Neural cell (in vitro differentiated cells): ENCODE results near the gene PRSS2. TPM values are rescaled to one million over a fixed set of nuclear protein-coding genes. Genes with fewer than 3 reads are reported as not detected.

ENCODE experiments used
- H2AFZ ChIP-seq: fragments of 200-600, 300-800 bp; sonication (generic), shearing (Covaris generic); 2 replicates; pipeline ENCODE4 v1.6.0; 2014; ENCODE audit warnings: low read depth, mild to moderate bottlenecking, antibody characterized with exemption, low read length, moderate library complexity
- H3F3A ChIP-seq: fragments of 200-600 bp; shearing (Covaris generic); 2 replicates; pipeline ENCODE4 v1.6.1; 2016; ENCODE audit warnings: mild to moderate bottlenecking, moderate library complexity, mixed read lengths, antibody characterized with exemption, low read length; ENCODE audit not compliant: insufficient read depth, poor library complexity, severe bottlenecking
- H3K27ac ChIP-seq: fragments of 200-600, 300-800 bp; sonication (generic), shearing (Covaris generic); 2 replicates; pipeline ENCODE4 v1.5.1; 2014; ENCODE audit warnings: mild to moderate bottlenecking, low read length, moderate library complexity
- H3K27me3 ChIP-seq: fragments of 300-800, 200-600 bp; sonication (generic), shearing (Covaris generic); 2 replicates; pipeline ENCODE4 v1.6.0; 2014; ENCODE audit warnings: mild to moderate bottlenecking, low read depth, low read length, moderate library complexity; ENCODE audit not compliant: insufficient read depth
- H3K36me3 ChIP-seq: fragments of 300-800, 200-600 bp; sonication (generic), shearing (Covaris generic); 2 replicates; pipeline ENCODE4 v1.5.1; 2014; ENCODE audit warnings: mild to moderate bottlenecking, antibody characterized with exemption, low read length, moderate library complexity; ENCODE audit not compliant: insufficient read depth
- H3K4me2 ChIP-seq: fragments of 300-800, 200-600 bp; sonication (generic), shearing (Covaris generic); 2 replicates; pipeline ENCODE4 v1.6.0; 2014; ENCODE audit warnings: mild to moderate bottlenecking, low read length
- H3K4me3 ChIP-seq: fragments of 300-800, 200-600 bp; sonication (generic), shearing (Covaris generic); 2 replicates; pipeline ENCODE4 v1.5.1; 2014; ENCODE audit warnings: mild to moderate bottlenecking, low read length, moderate library complexity
- H3K79me2 ChIP-seq: fragments of 200-600 bp; shearing (Covaris generic); replicated peaks from 2 replicates; pipeline ENCODE4 v1.6.0; 2014; ENCODE audit warnings: mild to moderate bottlenecking, low read length, moderate library complexity; ENCODE audit not compliant: insufficient read depth
- H3K9ac ChIP-seq: fragments of 300-800, 200-600 bp; sonication (generic), shearing (Covaris generic); 2 replicates; pipeline ENCODE4 v1.6.1; 2016; ENCODE audit warnings: mild to moderate bottlenecking, low read length, mixed read lengths
- H3K9me2 ChIP-seq: fragments of 200-600 bp; shearing (Covaris generic); 2 replicates; pipeline ENCODE4 v1.6.1; 2016; ENCODE audit warnings: mild to moderate bottlenecking, low read length, mixed read lengths; ENCODE audit not compliant: insufficient read depth
- H3K9me3 ChIP-seq: fragments of 200-600, 300-800 bp; sonication (generic), shearing (Covaris generic); 2 replicates; pipeline ENCODE4 v1.6.1; 2016; ENCODE audit warnings: mild to moderate bottlenecking, mixed run types, low read length, moderate library complexity, mixed read lengths
- H4K20me1 ChIP-seq: fragments of 200-600 bp; shearing (Covaris generic); 2 replicates; pipeline ENCODE4 v1.6.1; 2016; ENCODE audit warnings: mild to moderate bottlenecking, mixed run types; ENCODE audit not compliant: insufficient read depth
- CTCF ChIP-seq: fragments of 450-650 bp; IDR thresholded peaks from 2 replicates; pipeline ENCODE4 v1.5.1; 2014; ENCODE audit warnings: antibody characterized with exemption, mild to moderate bottlenecking, moderate library complexity; ENCODE audit not compliant: poor library complexity, severe bottlenecking
- EP300 ChIP-seq: fragments of 450-650 bp; conservative IDR thresholded peaks from 2 replicates; pipeline ENCODE4 v1.6.1; 2014; ENCODE audit warnings: antibody characterized with exemption, mild to moderate bottlenecking, moderate library complexity; ENCODE audit not compliant: poor library complexity, severe bottlenecking
- EZH2 ChIP-seq: fragments of 200-600, 300-800 bp; shearing (Covaris generic), sonication (generic); IDR thresholded peaks from 2 replicates; pipeline ENCODE4 v1.6.1; 2014; ENCODE audit warnings: antibody characterized with exemption, low read length, borderline replicate concordance, mild to moderate bottlenecking; ENCODE audit not compliant: insufficient read depth, poor library complexity, severe bottlenecking
- MXI1 ChIP-seq: fragments of 450-650 bp; conservative IDR thresholded peaks from 2 replicates; pipeline ENCODE4 v1.6.1; 2014; ENCODE audit warnings: antibody characterized with exemption, mild to moderate bottlenecking; ENCODE audit not compliant: poor library complexity, severe bottlenecking
- POLR2AphosphoS5 ChIP-seq: IDR thresholded peaks from 2 replicates; pipeline ENCODE4 v1.6.1; 2012
- RAD21 ChIP-seq: fragments of 450-650 bp; conservative IDR thresholded peaks from 2 replicates; pipeline ENCODE4 v1.6.1; 2014; ENCODE audit warnings: antibody characterized with exemption, mild to moderate bottlenecking, moderate library complexity
- REST ChIP-seq: IDR thresholded peaks from 2 replicates; pipeline ENCODE4 v1.6.1; 2012; ENCODE audit warnings: borderline replicate concordance
- SMC3 ChIP-seq: fragments of 450-650 bp; conservative IDR thresholded peaks from 2 replicates; pipeline ENCODE4 v1.6.1; 2014; ENCODE audit warnings: antibody characterized with exemption, mild to moderate bottlenecking, moderate library complexity; ENCODE audit not compliant: poor library complexity
- TAF1 ChIP-seq: IDR thresholded peaks from 2 replicates; pipeline ENCODE4 v1.6.1; 2012; ENCODE audit warnings: low read depth
- polyA plus RNA-seq: library from polyadenylated mRNA; depleted of rRNA; stranded (reverse); fragments of >200 nt; gene quantifications from 2 replicates; pipeline ENCODE4 v1.2.3, GENCODE V29; 2014

The PRSS2 gene
- polyA plus RNA-seq, 1 donor from 2014 or later: not detected

GRCh38 chr7:142745091-142745635, 25.6 kb upstream of the PRSS2 start:
- TF ChIP-seq POLR2AphosphoS5 (no peak), RAD21 (no peak), EZH2 (no peak), TAF1 (no peak), REST (no peak), MXI1 (no peak), EP300 (no peak), CTCF (no peak), SMC3 (no peak)
- Histone ChIP-seq H3K27ac (no peak overlapping the region), H3K4me2 (no peak overlapping the region)

GRCh38 chr7:142745745-142746144, 25.0 kb upstream of the PRSS2 start:
- no peaks in the 10 kb centered on the region for H3K9me3 ChIP-seq
- no peaks in the 10 kb centered on the region for H3K79me2 ChIP-seq
- no peaks in the 10 kb centered on the region for H4K20me1 ChIP-seq
- TF ChIP-seq SMC3 (no peak), CTCF (no peak), TAF1 (no peak), EP300 (no peak), EZH2 (no peak), REST (no peak), MXI1 (no peak), POLR2AphosphoS5 (no peak), RAD21 (no peak)
- no peak overlapping the region for H3K4me3 ChIP-seq
- no peak overlapping the region for H3K9ac ChIP-seq
- H2AFZ ChIP-seq: no peak overlapping the region
- H3K9me2 ChIP-seq: no peaks in the 10 kb centered on the region
- H3K4me2 ChIP-seq: no peak overlapping the region
- no peaks in the 10 kb centered on the region for H3K36me3 ChIP-seq
- H3K27me3 ChIP-seq: no peaks in the 10 kb centered on the region
- no peaks in the 10 kb centered on the region for H3F3A ChIP-seq
- H3K27ac ChIP-seq: no peak overlapping the region

More at GRCh38 chr7:142745091-142745635, 25.6 kb upstream of the PRSS2 start:
- no peak overlapping the region for H3K4me3 ChIP-seq
- H3K79me2 ChIP-seq: no peaks in the 10 kb centered on the region
- H4K20me1 ChIP-seq: no peaks in the 10 kb centered on the region
- H2AFZ ChIP-seq: no peak overlapping the region
- no peak overlapping the region for H3K9ac ChIP-seq
- H3K9me2 ChIP-seq: no peaks in the 10 kb centered on the region
- H3K36me3 ChIP-seq: no peaks in the 10 kb centered on the region
- H3K9me3 ChIP-seq: no peaks in the 10 kb centered on the region
- no peaks in the 10 kb centered on the region for H3F3A ChIP-seq
- H3K27me3 ChIP-seq: no peaks in the 10 kb centered on the region
